Astrocyte (in vitro differentiated cells and primary cell): ENCODE results near the gene WIPI1. TPM values are rescaled to one million over a fixed set of nuclear protein-coding genes. Genes with fewer than 3 reads are reported as not detected.
A peak's percentile ranks its signal among the peaks of the same experiment; 100 is the strongest.
"Not testable (repeated sequence)": the region's sequence is repeated elsewhere in the genome, so short reads cannot be mapped to it uniquely, and the experiment has no call there.

Experiments
- DNase-seq: peaks from one replicate; pipeline ENCODE4 v3.0.0-alpha.2; 2010; ENCODE audit warnings: low read depth
- FAIRE-seq: peaks from 2 replicates; lab custom pipeline; 2011; peaks lifted over from hg19 to GRCh38; lab: Jason Lieb, UNC
- H2AFZ ChIP-seq: 2 replicates; pipeline ENCODE4 v1.6.0; 2012; ENCODE audit warnings: low read depth, low read length, inconsistent platforms
- H3K27ac ChIP-seq: 2 replicates; pipeline ENCODE4 v1.5.1; 2011; ENCODE audit warnings: low read depth, low read length, inconsistent platforms
- H3K27me3 ChIP-seq: 2 replicates; pipeline ENCODE4 v1.6.0; 2011; ENCODE audit warnings: low read length, inconsistent platforms; ENCODE audit not compliant: insufficient read depth
- H3K36me3 ChIP-seq: 2 replicates; pipeline ENCODE4 v1.5.1; 2011; ENCODE audit warnings: low read length, inconsistent platforms; ENCODE audit not compliant: insufficient read depth
- H3K4me1 ChIP-seq: 2 replicates; pipeline ENCODE4 v1.5.1; 2011; ENCODE audit warnings: low read length, inconsistent platforms; ENCODE audit not compliant: insufficient read depth
- H3K4me2 ChIP-seq: 2 replicates; pipeline ENCODE4 v1.6.0; 2012; ENCODE audit warnings: low read length, inconsistent platforms
- H3K4me3 ChIP-seq: 2 replicates; pipeline ENCODE4 v1.5.1; 2011; ENCODE audit warnings: low read depth, mild to moderate bottlenecking, low read length, inconsistent platforms; ENCODE audit not compliant: insufficient read depth
- H3K79me2 ChIP-seq: 2 replicates; pipeline ENCODE4 v1.6.0; 2012; ENCODE audit warnings: mild to moderate bottlenecking, low read length, inconsistent platforms; ENCODE audit not compliant: insufficient read depth
- H3K9ac ChIP-seq: 2 replicates; pipeline ENCODE4 v1.6.0; 2012; ENCODE audit warnings: mild to moderate bottlenecking, low read length, inconsistent platforms
- H3K9me3 ChIP-seq: 2 replicates; pipeline ENCODE4 v1.5.1; 2012; ENCODE audit warnings: low read depth, mild to moderate bottlenecking, low read length, inconsistent platforms; ENCODE audit not compliant: insufficient read depth
- H4K20me1 ChIP-seq: 2 replicates; pipeline ENCODE4 v1.6.0; 2012; ENCODE audit warnings: low read length, inconsistent platforms; ENCODE audit not compliant: insufficient read depth
- H3K27ac Mint-ChIP-seq: one replicate; pipeline ENCODE4 v1.8.0; 2021; ENCODE audit warnings: mild to moderate bottlenecking, mixed read lengths; ENCODE audit not compliant: unreplicated experiment
- H3K27me3 Mint-ChIP-seq: one replicate; pipeline ENCODE4 v1.8.0; 2021; ENCODE audit warnings: low read depth, mixed read lengths; ENCODE audit not compliant: unreplicated experiment
- H3K36me3 Mint-ChIP-seq: one replicate; pipeline ENCODE4 v1.8.0; 2021; ENCODE audit warnings: low read depth, mixed read lengths; ENCODE audit not compliant: unreplicated experiment
- H3K4me1 Mint-ChIP-seq: one replicate; pipeline ENCODE4 v1.8.0; 2021; ENCODE audit warnings: low read depth, mixed read lengths; ENCODE audit not compliant: unreplicated experiment
- H3K4me3 Mint-ChIP-seq: one replicate; pipeline ENCODE4 v1.8.0; 2021; ENCODE audit warnings: mild to moderate bottlenecking, moderate library complexity, mixed read lengths; ENCODE audit not compliant: unreplicated experiment
- H3K9me3 Mint-ChIP-seq: one replicate; pipeline ENCODE4 v1.8.0; 2021; ENCODE audit warnings: mild to moderate bottlenecking, mixed read lengths; ENCODE audit not compliant: unreplicated experiment
- CTCF ChIP-seq: IDR thresholded peaks from 2 replicates; pipeline ENCODE4 v1.5.1; 2011; ENCODE audit warnings: low read depth, mild to moderate bottlenecking, inconsistent platforms, low read length, moderate library complexity; ENCODE audit not compliant: insufficient read depth
- EZH2 ChIP-seq: IDR thresholded peaks from 2 replicates; pipeline ENCODE4 v1.6.1; 2012; ENCODE audit warnings: mild to moderate bottlenecking, low read length, inconsistent platforms; ENCODE audit not compliant: insufficient read depth
- total RNA-seq: library from RNA; stranded (reverse); gene quantifications from 2 replicates; pipeline ENCODE4 v1.2.1, GENCODE V29; 2021

WIPI1 gene
- total RNA-seq, 1 donor from 2014 or later: 83.5 TPM

DNA sequence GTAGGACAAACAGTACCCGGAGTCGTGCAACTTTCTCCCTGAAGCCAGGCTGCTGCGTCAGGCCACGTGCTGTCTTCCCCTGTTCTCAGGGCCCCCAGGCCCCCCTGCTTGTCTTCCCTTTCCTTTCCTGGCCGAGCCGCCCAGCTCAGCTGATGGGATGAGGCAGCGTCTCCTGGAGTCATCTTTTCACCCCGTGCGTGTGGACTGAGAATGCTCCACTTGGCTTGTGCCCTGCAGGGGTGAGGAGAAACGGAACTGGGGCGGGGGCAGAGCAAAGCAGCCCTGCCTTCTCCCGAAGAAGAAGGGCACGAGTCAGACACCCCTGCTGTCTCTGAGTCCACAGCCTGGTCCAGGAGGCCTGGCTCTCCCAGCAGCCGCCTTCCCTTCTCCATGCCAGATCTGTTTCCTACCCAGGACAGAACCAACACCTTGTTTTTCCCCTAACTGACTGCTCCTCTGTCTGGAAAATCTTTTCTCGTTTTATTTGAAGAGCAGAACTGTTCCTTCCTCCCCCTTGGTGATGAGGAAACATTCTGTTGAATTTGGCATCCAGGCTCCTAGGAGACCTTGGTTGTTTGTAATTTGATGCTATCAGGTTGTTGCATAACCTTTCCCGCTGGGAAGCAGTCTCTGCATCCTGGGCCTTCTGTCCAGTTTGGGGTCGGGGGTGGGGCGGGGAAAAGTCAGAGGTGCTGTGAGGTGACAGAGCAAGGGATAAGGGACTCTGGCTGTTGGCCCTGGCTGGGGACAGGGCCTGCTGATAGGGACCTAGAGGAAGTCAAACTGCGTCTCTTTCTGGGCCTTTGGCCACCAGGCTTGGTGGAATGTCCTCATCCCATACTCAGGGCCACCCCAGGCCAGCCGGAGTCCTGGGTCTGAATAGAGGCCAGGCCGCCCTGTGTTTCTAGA is 78.8 kb downstream of the WIPI1 start:
- Mint-ChIP-seq H3K4me3 (no peak overlapping the region), H3K9me3 (no peaks in the 10 kb centered on the region), H3K27me3 (no peaks in the 10 kb centered on the region), H3K27ac (no peak overlapping the region), H3K4me1 (peaks cover 13% of the 10 kb centered on the region), H3K36me3 (peaks cover 2% of the 10 kb centered on the region)
- FAIRE-seq (no peak), DNase-seq (peak; percentile 80)
- Histone ChIP-seq H3K27ac (peak overlapping the region; percentile 71), H3K9me3 (no peaks in the 10 kb centered on the region), H3K27me3 (no peaks in the 10 kb centered on the region), H3K4me2 (peak overlapping the region; percentile 57), H3K9ac (peak overlapping the region; percentile 69), H2AFZ (peak overlapping the region; percentile 42), H3K4me3 (no peak overlapping the region), H4K20me1 (no peaks in the 10 kb centered on the region), H3K36me3 (no peaks in the 10 kb centered on the region), H3K4me1 (peaks cover 36% of the 10 kb centered on the region), H3K79me2 (no peaks in the 10 kb centered on the region)
- TF ChIP-seq EZH2 (no peak), CTCF (no peak)

GRCh38 chr17:68377771-68378267 is 79.5 kb downstream of the WIPI1 start:
- no peaks in the 10 kb centered on the region for H3K9me3 ChIP-seq
- no peaks in the 10 kb centered on the region for H3K9me3 Mint-ChIP-seq
- no peak overlapping the region for H3K27ac Mint-ChIP-seq
- H3K4me1 Mint-ChIP-seq: peaks cover 10% of the 10 kb centered on the region
- H4K20me1 ChIP-seq: no peaks in the 10 kb centered on the region
- H3K4me3 ChIP-seq: no peak overlapping the region
- H2AFZ ChIP-seq: peak overlapping the region; percentile 42
- no peaks in the 10 kb centered on the region for H3K36me3 ChIP-seq
- H3K36me3 Mint-ChIP-seq: peaks cover 2% of the 10 kb centered on the region
- H3K27ac ChIP-seq: peak overlapping the region; percentile 71
- FAIRE-seq: no peak
- no peak overlapping the region for H3K4me3 Mint-ChIP-seq
- TF ChIP-seq CTCF (no peak), EZH2 (no peak)
- no peak for DNase-seq
- H3K4me1 ChIP-seq: peaks cover 29% of the 10 kb centered on the region
- no peaks in the 10 kb centered on the region for H3K27me3 Mint-ChIP-seq
- H3K9ac ChIP-seq: peak overlapping the region; percentile 69
- H3K79me2 ChIP-seq: no peaks in the 10 kb centered on the region
- H3K27me3 ChIP-seq: no peaks in the 10 kb centered on the region
- H3K4me2 ChIP-seq: peak overlapping the region; percentile 57

GRCh38 chr17:68376178-68376577 is 81.1 kb downstream of the WIPI1 start:
- not testable (repeated sequence) for H3K27me3 Mint-ChIP-seq, H3K4me1 Mint-ChIP-seq, H3K36me3 ChIP-seq, H3K9me3 ChIP-seq, H3K27ac Mint-ChIP-seq, H3K27ac ChIP-seq, H3K9me3 Mint-ChIP-seq, H3K4me3 ChIP-seq, H3K36me3 Mint-ChIP-seq, H3K9ac ChIP-seq, DNase-seq, FAIRE-seq, H3K4me3 Mint-ChIP-seq, H4K20me1 ChIP-seq, H3K27me3 ChIP-seq, H3K4me2 ChIP-seq, H3K79me2 ChIP-seq, H2AFZ ChIP-seq
- H3K4me1 ChIP-seq: peaks cover 24% of the 10 kb centered on the region
